GM12872 (cell line): ENCODE data around the gene TPR.

Experiments used
- TF ChIP-seq, protein P1 (sequence below): IDR thresholded peaks from 3 replicates; pipeline ENCODE4 v1.5.1; 2011; ENCODE audit warnings: low read depth, mild to moderate bottlenecking, low read length, moderate library complexity; ENCODE audit not compliant: insufficient read depth

Gene TPR

DNA sequence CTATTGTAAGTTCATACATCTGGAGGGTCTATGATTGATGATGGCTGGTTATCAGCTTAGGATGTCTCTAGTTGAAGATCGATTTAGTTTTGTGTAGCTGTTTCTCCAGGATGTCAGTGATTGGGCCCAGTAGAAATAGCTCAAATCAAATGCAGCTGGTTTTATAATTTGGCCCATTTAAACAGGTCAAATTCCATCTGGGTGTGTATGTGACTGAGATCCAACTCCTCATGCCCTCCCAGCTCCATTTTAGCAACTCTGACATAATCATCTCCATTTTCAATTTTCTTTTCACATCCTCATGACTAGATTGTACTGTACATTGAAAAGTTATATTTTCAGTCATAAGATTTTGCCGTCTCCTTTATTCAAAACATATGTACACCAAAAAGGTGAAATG lies 99.2 kb downstream of the TPR start:
- TF ChIP-seq, protein P1, sequence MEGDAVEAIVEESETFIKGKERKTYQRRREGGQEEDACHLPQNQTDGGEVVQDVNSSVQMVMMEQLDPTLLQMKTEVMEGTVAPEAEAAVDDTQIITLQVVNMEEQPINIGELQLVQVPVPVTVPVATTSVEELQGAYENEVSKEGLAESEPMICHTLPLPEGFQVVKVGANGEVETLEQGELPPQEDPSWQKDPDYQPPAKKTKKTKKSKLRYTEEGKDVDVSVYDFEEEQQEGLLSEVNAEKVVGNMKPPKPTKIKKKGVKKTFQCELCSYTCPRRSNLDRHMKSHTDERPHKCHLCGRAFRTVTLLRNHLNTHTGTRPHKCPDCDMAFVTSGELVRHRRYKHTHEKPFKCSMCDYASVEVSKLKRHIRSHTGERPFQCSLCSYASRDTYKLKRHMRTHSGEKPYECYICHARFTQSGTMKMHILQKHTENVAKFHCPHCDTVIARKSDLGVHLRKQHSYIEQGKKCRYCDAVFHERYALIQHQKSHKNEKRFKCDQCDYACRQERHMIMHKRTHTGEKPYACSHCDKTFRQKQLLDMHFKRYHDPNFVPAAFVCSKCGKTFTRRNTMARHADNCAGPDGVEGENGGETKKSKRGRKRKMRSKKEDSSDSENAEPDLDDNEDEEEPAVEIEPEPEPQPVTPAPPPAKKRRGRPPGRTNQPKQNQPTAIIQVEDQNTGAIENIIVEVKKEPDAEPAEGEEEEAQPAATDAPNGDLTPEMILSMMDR, result no peak

DNA sequence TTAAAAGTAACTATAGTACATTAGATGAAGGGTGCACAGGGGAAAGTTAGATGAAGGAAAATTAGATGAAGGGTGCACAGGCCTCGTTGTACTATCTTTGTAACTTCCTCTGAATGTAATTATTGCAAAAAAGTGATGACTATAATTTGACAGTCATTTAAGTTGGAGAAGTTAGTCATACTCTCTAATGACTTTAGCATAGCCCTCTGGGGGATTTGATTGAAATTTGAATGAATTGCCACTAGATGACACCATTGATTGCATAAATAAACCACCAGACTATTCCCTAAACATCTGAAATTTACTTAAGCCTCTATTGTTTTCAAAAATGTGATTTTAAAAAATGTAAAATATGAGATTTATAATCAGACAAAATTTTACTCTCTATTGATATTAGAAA lies 102.6 kb downstream of the TPR start:
- TF ChIP-seq, protein P1, result no peak

DNA sequence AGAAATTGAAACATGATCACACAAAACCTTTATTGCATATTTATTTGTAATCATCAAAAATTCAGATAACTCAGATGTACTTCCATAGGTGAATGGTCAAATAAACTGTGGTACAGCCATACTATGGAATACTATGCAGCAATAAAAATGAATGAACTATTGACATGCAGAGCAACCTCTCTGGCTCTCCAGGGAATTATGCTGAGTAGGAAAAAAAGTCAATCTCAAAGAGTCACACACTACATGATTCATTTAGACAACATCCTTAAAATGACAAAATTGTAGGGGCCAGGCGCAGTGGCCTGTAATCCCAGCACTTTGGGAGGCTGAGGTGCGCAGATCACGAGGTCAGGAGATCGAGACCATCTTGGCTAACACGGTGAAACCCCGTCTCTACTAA lies 104.0 kb downstream of the TPR start:
- TF ChIP-seq, protein P1, result no peak
